GM21367 (cell line): Measurements from ENCODE around the gene TAPBP.

Source experiments
- ATAC-seq: cut with Tn5 transposase; IDR thresholded peaks from one replicate; pipeline ENCODE4 v1.9.1; 2021; ENCODE audit not compliant: unreplicated experiment

TAPBP gene

GRCh38 chr6:33249732-33250630, 63.9 kb downstream of the TAPBP start:
- no peak for ATAC-seq
